GM21723 (cell line): ENCODE data around the gene MPRIP.

ENCODE experiments used
- ATAC-seq: cut with Tn5 transposase; IDR thresholded peaks from one replicate; pipeline ENCODE4 v1.9.1; 2021; ENCODE audit warnings: mild to moderate bottlenecking, moderate library complexity; ENCODE audit not compliant: unreplicated experiment

MPRIP gene

DNA sequence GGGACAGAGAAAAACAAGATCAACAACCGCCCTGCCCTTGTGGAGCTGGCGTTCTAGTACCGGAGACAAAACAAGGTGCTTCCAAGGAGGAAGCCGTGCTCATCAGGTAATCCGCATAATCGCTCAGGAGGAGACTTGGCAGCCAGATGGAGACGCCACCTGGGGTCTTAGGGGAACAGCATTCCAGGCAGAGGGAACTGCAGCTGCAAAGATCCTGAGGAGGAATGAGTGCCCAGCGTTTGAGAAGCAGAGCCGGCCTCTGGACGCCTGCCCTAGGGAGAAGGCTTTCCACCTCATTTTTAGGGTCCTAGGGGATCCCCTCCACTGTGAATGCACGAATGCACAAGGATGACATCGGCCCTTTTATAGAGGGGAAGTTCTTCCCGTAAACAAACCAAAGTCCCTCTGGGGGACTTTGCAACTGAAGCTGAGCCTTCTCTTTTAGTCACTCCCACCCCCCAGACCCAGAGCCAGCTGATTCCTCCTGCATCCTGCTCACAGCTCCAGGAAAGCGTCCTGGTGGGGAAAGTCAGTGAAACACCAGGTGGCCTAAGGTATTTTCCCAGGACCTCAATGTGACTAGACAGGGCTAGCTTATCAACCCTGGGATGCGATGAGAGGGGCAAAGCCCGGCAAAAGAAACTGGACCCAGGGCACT, 13.2 kb upstream of the MPRIP start:
- no peak for ATAC-seq

DNA sequence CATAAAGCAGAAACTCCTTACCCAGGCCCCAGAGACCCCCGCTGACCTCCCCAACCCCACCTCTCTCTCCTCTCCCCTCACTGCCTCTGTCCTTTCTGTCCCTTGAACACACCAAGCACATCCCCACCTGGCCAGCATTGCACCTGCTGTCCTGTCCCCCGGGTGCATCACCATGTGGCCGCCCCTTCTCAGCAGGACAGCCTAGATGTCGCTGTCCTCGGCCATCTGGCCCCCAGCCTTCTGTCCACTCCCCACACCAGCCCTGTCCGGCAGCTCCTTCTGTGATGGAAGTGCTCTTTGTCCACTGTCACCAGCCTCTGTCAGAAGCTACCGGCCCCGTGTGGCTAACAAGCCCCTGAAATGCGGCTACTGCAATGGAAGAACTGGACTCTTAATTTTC, 12.3 kb upstream of the MPRIP start:
- no peak for ATAC-seq

DNA sequence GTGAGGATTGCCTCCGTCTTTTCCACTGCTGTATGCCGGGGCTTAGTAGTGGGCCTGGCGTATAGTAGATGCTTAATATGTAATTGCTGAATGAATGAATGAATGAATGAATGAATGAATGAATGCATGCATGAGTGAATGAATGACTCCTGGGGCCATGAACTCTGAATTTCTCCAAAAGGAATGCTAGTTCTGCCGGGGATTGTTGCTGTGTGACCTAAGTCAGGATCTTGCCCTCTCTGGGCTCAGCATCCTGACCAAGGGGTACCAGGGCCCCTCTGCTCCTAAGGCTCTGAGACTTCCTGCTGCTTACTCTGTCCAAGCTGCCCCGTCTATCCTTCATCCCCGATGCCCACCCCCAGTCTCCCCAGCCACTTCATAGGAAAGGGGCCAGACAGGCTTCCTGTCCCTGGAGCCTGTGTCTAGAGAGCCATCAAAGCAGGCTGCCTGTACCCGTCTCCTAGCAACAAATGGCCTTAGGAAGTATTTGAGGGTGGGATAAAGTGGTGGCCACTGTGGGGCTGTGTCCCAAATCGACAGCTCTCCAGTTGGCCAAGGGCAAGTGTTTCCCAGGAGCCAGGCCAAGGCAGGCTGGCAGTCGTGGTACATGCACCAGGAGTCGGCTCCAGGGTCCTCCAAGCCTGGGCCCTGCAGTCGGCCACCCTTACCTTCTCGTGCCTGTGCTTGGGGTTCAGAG, 11.6 kb upstream of the MPRIP start:
- no peak for ATAC-seq

DNA sequence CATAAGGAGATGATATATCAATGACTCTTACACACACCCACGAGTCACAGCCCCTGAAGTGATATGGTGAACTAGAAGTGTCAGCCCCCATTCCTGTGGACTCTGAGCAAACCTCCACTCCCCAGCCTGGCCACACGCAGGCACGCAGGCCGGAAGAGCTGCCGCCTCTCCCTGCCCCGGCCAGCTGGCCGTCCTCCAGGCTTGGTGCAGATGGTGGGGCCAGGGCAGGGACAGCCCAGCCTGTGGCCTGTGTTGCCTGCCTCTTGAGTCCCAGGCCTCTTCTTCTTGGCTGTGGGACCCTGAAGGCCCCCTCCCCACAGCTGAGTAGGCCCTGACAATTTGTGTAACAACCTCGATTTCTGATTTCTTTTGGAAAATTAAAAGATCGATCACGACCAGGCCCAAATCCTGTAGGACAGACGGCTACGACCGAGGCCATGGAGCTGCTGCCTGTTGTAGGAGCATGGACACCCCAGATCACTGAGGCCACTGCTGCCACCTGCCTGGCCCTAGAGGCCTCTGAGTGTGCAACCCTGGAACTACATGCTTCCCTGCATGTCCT, 10.0 kb upstream of the MPRIP start:
- ATAC-seq = no peak

DNA sequence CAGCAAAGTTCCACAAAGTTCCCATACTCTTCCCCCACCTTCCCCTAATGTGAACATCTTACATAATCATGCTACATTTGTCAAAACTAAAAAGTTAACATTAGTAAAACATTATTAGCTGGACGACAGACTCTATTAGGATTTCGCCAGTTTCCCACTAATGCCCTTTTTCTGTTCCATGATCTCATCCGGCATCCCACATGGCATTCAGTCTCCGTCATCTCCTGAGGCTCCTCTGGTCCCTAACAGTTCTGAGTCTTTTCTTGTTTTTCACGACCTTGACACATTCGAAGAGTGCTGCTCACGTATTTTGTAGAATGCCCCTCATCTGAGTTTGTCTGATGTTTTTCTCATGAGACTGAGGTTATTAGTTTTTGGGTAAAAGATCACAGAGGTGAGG, 8.8 kb upstream of the MPRIP start:
- ATAC-seq = no peak

DNA sequence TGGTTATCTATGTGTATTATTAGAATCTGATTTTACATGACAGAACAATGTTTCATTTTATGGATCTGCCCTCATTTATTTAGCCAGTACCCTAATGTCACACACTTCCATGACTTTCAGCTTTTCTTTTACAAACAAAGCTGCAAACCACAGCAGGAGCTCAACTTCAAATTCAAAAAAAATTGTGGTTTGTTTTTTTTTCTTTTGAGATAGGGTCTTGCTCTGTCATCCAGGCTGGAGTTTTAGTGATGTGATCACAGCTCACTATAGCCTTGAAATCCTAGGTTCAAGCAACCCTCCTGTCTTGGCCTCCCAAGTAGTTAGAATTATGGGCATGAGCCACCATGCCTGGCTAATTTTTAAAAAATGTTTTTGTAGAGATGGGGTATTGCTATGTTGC, 8.2 kb upstream of the MPRIP start:
- ATAC-seq = no peak

DNA sequence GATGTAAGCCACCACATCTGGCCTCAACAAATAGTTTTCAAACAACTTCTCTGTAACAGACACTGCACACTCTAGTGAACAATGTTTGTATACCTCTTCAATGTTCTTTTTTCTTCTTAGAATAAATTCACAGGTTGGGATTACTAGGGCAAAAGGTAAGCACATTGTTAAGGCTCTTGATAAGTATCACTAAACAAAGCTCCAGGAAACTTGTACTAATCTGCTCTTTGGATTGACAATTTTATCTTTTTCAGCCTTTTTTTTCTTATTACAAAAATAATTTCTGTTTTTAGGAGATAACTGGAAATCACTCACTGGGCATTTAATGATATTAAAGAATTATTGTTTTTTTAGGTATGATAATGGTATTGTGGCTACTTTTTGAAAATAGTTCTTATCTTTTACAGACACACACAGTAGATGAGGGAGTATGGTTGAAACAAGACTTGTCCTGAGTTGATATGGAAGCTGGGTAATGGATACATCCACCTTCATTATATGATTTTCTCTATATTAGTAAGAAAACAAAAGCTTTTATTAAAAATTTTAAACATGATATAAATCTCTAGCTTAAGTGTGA, 7.7 kb upstream of the MPRIP start:
- ATAC-seq = no peak

DNA sequence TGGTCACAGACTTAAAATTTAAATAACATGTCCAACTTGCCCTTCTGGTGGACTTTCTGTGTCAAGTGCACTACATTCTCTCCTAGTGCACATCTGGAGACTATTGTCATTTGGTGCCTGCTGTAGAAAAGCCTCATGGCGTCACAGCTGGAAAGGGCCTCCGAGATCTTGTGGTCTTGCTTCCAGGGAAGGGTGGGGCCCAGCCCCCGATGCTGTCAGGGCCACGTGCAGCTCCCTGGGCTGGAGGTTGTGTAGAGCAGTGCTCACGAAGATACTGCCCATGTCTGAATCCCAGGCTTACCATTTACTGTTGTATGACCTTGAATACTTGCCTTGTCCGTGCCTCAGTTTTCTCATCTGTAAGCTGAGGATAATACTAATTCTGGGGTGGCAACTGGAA, 6.8 kb upstream of the MPRIP start:
- ATAC-seq = no peak

DNA sequence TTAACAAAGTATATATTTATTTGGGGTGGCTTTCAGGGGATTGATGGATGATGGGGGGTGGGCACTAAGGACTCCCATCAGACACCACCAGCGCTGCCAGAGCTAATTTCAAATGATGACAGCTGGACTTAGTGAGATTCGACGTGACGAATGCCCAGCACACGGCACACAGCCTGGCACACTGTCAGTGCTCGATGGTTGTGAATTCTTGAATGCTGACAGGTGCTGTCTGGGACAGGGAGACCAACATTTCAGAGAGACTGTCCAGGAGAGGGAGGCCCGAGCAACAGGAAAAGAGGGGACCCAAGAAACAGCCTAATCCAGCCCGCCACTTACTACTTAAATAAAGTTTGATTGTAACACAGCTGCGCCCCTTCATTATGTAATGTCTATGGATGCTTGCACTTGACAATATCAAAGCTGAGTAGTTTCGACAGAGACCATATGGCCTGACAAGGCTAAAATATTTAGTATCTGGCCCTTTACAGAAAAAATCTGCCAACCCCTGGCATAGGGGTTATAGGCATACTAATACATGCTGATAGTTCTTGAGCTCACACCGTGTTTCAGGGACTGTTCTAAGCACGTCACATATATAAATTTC, 6.2 kb upstream of the MPRIP start:
- no peak for ATAC-seq

DNA sequence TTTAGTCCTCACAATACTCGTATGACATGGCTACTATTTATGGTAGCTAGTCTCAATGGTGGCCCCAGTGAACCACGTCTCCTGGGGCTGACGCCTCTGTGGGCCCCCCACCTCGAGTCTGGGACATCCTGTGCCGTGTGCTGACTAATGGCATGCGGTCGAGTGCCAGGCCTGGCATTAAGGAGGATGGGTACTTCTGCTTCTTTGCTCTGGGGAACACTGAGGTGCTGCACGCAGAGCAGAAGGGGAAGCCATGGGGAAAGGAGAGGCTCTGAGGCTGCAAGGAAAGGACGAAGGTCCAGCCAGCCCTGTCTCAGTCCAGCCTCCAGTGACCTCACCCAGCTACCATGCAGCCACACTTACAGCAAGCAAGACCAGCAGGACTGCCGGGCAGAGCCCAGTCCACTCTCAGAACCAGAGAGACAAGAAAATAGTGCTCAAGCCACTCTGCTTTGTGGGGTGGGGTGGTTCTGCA, 5.7 kb upstream of the MPRIP start:
- ATAC-seq = no peak

DNA sequence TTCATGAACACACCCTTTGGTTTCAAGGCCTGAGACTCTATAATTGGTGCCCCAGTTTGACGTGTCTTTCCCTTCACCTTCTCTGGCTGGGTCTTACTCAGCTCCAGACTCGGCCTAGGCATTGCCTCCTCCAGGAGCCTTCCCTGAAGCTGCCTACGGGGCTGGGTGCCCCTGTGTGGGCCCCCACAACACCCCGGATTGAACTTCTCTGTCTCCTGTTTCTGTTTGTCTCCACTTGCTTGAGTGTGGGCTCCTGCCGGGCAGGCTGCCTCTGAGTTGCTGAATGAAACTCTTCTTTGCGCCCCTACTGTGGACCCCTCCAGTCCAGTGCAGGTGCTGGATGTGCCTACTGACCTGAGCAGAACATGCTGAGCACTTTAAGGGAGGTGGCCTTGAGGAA, 2.3 kb upstream of the MPRIP start:
- no peak for ATAC-seq

DNA sequence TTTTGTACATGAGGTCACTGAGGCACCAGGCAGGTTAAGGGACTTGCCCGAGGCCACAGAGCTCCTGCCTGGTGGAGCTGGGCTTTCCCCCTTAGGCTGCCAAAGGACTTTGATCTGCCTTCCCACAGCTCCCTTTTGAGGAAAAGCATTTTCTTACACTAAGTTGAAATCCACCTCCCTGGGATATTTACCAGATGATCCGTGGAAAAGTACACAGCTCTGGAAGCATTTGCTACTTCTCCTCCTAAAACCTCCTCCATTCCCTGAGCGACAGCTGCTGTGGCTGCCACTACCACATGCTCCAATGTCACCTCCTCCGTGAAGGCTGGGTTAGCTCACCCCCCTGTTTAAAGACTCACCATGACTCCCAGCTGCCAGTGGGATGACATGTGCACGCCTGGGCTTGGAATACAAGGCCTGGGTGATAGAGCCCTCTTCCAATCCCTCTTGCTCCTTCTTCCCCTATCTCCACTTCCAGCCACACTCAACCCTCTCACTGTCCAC, 1.2 kb upstream of the MPRIP start:
- ATAC-seq = no peak

DNA sequence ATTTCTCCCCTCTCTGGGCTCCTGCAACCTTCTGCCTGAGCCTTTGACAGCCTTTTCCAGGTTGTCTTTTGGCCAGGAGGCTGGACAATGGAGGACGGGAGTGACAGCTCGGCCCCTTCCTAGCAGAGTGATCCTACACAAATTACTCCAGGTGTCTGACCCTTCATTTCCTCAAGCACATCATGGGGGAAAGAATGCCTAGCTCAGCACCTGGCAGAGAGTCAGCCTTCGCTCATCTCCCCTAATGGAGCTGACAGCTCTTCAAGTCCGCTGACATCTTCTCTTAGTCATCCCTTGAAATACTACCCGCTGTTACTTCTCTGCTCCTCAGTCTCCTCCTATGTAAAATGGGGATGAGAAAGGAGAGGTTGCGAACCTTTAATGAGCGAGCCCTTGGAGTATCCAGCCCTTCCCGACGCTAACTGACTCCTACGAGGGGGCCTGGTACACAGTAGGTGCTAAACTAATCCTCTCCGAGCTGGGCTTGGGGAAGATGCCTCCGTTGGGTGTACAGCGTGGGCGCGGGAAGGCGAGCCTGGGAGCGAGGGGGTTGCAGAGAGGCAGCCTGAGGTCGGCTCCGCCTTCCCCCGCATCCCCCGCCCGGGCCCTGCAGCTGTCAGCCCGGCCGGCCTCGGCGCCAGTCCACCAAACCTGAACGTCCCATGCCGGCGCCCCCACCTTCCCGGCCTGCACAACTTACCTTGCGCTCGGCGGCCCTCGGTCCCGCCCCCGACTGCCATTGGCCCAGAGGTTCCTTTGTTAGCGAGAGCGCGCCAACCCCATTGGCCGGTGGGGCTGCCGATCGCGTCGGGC, 480 bp upstream of the MPRIP start:
- peak; percentile 87 for ATAC-seq

DNA sequence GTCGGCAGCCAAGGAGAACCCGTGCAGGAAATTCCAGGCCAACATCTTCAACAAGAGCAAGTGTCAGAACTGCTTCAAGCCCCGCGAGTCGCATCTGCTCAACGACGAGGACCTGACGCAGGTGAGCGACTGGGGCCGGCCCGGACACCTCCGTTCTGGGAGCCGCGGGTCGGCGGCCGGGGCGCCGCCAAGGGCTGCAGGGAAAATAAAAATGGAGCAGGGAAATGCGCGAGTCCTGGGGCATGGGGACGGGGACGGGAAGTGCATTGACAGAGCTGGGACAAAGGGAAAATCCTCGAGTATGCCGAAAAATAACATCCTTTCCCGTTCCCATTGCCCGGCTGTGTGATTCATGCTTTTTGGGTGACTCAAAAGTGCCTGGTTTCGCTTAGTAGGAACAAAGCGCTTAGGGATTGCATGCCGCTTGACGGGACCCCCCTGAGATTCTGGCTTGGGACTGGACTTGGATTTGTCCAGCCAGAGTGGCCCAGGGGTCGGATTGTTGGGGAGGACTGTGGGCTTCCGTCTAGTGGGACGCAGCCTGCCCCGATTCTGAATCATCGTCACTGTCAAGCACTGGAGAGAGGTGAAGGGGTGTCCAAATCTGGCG, 699 bp downstream of the MPRIP start:
- peak; percentile 9 for ATAC-seq

DNA sequence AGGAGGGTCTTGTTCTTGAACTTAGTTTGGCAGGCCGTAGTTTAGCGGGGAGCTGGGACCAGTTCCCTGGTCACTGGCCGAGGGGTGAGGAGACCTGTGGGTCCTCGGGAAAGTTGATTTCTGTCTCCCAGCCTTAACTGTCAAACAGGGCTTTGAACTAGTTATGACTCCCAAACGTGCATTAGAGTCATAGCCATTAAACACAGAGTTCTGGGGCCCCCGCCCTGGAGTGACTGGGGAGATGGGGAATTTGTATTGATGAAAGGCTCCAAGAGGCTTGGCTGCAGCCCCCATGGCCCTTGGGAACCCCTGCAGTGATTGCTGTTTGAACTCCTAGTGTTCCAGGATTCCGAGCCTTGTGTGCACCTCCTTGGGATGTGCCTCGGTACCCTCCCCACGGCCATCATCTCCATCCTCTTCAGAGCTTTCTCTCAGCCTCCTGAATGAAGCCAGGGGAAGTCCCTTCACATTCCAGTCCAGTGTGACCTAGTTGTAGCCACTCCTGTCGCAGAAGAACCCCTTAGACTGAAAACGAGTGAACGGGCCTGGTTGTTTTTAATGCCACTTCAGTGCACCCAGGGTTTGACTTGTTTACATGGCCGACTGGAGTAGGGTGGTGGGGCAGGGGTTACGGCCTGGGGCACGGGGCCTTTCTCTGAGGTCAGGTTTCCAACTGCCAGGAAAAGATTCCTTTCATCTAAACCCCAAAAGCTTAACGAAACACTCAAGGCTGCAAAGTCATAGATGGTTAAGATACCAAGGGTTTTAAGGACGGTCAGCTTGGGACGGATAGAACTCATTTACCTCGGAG, 1.4 kb downstream of the MPRIP start:
- no peak for ATAC-seq

DNA sequence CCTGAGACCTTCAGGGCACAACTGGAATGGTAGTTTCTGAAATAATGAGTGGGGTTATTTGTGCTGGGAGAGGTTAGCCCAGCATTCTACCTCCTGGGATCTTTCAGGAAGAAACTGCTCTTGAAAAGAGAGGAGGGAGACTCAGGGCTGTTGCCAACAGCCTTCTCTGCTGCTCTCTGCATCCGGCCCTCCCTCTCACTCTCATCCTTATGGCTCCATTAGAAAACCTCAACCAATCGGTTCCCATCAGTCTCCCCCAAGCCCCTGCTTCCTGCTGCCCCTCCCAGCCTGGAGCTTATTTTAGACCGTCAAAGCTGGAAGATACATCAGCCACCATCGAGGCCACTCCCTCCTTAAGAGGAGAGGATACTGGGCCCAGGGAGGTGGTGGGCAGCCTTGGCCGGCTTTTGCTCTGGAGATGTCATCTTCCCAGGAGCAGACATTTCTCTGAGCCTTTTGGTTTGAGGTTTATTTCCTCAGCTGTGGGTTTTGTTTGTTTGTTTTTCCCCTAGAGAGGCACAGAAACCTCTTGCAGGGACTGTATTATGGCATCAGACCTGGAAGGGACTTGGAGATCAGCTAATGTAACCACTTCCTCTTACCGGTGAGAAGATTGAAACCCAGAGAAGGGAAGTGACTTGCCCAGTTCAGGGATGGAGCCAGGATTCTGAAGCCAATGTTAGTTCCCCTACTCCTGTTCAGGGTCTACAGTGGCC, 2.7 kb downstream of the MPRIP start:
- ATAC-seq = no peak

DNA sequence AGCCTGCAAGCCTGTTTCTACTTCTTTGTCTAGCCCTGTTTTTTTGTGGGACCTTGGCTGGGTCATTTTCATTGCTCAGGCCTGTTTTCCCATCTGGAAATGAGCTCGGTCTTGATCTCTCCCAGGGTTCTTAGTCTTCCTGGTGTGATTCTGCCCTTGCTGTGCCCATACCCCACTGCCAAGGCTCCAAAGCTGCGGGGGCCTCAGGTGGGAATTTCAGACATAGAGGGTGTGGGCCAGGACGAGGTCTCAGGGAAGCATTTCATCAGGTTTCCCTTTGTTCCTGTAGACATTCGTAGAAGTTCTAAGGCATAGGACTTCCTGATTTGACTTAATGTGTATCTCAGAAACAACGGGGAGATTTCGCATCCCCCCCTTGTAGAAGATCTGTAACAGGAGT, 5.8 kb downstream of the MPRIP start:
- ATAC-seq = no peak
